Stimulated activated naive CD8-positive, alpha-beta T cell treated with anti-CD3 and anti-CD28 coated beads, Interleukin-15, Interleukin-2, amounts not matched to agents 100 ng/mL and 50 ng/mL, for 24 hours (primary cell): ENCODE measurements around the gene TSPAN4.

ENCODE experiments used
- H3K27ac Mint-ChIP-seq: one replicate; pipeline ENCODE4 v1.8.0; 2021; ENCODE audit warnings: mild to moderate bottlenecking, mixed read lengths
- H3K27me3 Mint-ChIP-seq: one replicate; pipeline ENCODE4 v1.8.0; 2021; ENCODE audit warnings: mixed read lengths
- H3K36me3 Mint-ChIP-seq: one replicate; pipeline ENCODE4 v1.8.0; 2021; ENCODE audit warnings: low read depth, mixed read lengths
- H3K4me1 Mint-ChIP-seq: one replicate; pipeline ENCODE4 v1.8.0; 2021; ENCODE audit warnings: low read depth, mixed read lengths
- H3K4me3 Mint-ChIP-seq: one replicate; pipeline ENCODE4 v1.8.0; 2021; ENCODE audit warnings: mild to moderate bottlenecking, mixed read lengths
- H3K9me3 Mint-ChIP-seq: one replicate; pipeline ENCODE4 v1.8.0; 2021; ENCODE audit warnings: mixed read lengths

Gene TSPAN4

DNA sequence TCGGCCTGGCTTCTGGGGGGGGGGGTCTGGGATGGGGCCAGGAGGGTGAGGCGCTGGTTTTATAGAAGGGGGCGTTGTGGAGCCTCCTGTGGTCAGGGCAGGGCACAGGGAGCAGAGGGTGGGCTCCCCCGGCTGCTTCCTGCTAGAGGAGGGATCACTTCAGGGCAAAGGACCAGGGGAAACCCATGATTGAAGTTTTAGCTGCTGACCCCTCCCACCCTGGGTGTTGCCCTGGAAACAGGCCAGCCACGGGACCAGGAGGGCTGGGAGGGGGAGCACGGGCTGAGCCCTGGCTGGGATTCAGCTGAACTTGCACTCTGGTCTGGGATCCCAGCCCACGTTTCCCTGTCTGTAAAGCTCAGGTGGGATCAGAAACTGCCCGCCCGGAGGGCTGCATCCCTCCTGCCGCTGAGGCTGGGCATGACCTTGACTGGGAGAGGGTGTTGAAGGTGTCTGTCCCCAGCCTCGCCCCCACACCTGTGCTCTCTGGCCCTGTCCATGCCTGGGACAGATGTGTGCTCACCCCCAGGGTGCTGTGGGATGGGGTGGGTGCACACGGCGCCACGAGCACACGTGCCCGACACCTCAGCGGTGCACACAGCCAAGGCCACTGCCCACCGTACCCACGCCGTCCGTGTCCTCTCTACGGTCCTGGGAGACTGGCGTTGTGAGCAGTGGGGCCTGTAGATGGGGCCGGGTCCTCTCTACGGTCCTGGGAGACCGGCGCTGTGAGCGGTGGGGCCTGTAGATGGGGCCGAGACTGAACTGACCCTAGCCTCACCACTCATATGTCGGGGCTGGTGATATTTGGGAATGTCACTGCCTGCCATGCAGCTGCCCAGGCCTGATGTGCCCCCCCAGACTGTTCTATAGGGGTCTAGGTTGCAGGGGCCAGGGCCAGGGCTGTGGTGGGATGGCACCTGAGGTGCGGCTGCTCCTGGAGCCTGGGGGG, 2.3 kb downstream of the TSPAN4 start:
- Mint-ChIP-seq H3K27ac (no peak overlapping the region), H3K4me3 (no peak overlapping the region), H3K4me1 (peaks cover 35% of the 10 kb centered on the region), H3K27me3 (no peaks in the 10 kb centered on the region), H3K36me3 (peaks cover 10% of the 10 kb centered on the region), H3K9me3 (no peaks in the 10 kb centered on the region)

DNA sequence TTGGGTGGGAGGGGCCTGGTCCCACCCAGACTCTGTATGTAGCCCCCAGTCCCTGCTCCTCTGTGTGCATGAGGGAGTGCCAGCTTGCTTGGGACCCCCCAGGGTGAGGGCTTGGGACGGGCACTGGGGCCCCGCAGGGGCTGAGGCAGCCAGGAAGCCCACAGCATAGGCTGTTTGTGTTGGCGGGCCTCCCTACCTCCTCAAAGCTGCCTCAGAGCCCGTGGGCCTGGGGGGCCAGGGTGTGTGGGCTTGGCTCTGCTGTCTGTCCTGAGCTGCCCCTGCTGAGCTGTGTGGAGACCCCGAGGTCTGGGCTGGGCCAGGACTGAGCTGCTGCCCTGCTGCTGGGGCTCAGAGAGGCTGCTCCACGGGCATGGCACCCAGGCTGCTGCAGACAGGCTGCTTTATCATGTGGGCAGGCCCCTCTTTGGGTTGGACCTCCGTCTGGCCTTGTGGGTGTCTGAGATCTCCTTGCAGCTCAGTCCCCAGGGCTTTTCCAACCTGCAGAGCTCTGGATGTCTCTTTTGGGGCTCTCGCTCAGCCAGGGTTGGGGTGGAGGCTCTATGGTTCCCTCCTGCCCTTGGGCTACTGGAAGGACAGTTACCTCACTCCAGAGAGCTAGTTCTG, 3.3 kb downstream of the TSPAN4 start:
- Mint-ChIP-seq H3K4me3 (no peak overlapping the region), H3K4me1 (peaks cover 25% of the 10 kb centered on the region), H3K36me3 (no peaks in the 10 kb centered on the region), H3K27ac (no peak overlapping the region), H3K27me3 (no peaks in the 10 kb centered on the region), H3K9me3 (no peaks in the 10 kb centered on the region)

DNA sequence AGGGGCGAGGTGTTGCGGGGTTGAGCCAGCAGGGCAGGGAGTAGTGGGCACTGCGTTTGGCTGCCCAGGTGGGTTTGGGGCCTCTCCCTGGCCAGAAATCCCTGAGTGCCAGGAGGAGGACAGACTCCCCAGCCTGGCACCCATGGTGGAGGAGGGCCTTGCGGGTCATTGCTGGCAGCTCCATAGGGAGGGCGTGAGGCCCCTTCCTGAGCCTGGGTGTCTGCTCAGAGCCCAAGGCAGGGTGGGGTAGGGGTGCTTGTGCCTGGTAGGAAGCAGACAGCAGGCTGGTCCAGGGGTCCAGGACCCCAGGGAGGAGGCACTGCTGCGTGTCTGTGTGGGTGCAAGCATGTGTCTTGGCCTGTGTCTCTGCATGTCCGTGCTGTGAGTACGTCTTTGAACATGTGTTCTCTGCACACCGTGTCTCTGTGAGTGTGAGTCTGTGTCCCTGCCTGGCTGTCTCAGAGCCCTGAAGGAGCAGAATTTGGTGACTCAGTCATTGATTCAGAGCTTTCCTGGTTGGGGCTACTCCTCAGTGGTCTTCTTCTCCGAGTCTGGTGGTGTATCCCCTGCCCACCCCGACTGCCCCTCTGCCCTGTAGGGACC, 3.9 kb downstream of the TSPAN4 start:
- no peaks in the 10 kb centered on the region for H3K36me3 Mint-ChIP-seq
- no peak overlapping the region for H3K27ac Mint-ChIP-seq
- H3K27me3 Mint-ChIP-seq = no peaks in the 10 kb centered on the region
- peaks cover 19% of the 10 kb centered on the region for H3K4me1 Mint-ChIP-seq
- H3K4me3 Mint-ChIP-seq = no peak overlapping the region
- no peaks in the 10 kb centered on the region for H3K9me3 Mint-ChIP-seq

DNA sequence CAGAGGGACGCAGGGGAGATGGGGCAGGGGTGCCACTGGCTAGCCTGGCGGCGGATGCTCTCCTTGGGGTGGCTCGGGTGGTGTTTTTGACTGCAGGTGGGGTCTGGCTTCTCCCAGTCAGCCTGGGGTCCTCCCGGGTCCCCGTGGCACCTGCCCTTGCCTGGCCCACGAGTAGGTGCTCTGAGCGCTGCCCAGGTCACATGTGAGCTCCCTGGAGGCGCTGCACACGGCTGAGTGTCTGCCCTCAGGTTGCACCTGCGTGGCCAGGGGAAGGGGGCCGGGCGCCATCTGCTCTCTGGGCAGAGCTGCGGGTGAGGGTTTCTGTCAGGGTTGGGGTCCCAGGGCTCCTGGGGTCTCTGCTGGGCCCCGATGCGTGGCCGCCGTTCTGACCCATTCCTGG, 5.2 kb downstream of the TSPAN4 start:
- H3K4me1 Mint-ChIP-seq = peaks cover 19% of the 10 kb centered on the region
- H3K9me3 Mint-ChIP-seq = no peaks in the 10 kb centered on the region
- no peaks in the 10 kb centered on the region for H3K27me3 Mint-ChIP-seq
- H3K4me3 Mint-ChIP-seq = no peak overlapping the region
- no peaks in the 10 kb centered on the region for H3K36me3 Mint-ChIP-seq
- H3K27ac Mint-ChIP-seq = no peak overlapping the region

DNA sequence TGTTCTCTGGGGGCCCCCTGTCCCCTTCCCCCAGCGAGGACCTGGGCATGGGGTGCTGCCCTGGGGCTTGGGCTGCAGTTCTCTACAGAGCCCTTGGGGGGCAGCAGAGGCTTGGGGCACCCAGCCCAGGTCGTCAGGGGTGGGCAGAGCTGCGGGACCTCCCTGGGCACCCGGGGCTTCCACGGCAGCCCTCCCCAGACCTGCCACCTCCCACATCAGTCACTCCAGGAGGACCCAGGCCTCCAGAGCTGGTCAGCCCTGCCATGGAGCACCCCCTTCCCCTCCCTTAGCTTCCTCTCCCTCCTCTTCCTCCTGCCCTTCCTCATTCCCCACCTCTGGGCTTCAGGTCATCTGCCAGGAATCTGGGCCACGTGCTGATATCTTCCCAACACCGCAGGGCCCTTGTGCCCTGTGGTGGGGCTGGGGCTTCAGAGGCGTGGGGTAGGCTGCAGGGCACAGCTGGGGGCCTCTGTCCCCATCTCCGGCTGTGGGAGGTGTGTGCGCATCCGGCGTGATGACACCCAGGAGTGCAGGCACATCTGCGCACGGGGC, 5.8 kb downstream of the TSPAN4 start:
- Mint-ChIP-seq H3K36me3 (no peaks in the 10 kb centered on the region), H3K4me3 (peak overlapping the region; percentile 37), H3K27me3 (no peaks in the 10 kb centered on the region), H3K9me3 (no peaks in the 10 kb centered on the region), H3K27ac (no peak overlapping the region), H3K4me1 (peaks cover 17% of the 10 kb centered on the region)

DNA sequence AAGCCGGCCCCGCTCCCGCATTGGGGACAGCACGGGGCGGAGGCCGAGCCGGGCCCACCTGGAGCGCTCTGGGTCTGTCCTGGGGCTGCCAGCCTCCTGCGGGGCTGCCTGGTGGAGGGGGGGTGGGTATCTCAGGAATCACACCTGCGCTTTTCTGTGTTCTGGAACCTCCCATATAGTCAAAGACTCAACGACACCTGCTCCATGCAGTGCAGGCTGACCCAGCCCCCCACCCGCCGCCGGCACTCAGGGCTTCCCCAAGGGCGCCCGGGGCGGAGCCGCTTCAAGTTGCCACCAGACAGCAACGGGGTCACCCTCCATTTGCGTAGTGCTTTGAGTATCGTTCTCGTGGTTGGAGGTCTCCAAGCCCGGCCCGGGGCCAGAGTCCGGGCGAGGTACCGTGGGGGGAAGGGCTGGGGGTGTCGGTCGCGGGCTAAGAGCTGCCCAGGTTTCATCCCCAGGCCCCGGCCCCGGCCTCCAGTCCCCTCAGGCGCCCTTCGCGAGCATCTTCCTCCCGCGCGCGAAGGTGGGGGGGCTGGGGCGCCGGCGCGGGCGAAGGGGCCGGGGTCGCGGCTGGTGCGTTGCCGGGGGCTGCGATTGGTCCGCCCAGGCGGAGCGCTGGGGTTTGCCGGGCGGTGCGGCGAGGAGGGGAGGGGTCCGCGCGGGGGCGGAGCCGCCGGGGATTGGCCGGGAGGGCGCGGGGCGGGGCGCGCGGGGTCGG, 6.6 kb downstream of the TSPAN4 start:
- no peaks in the 10 kb centered on the region for H3K27me3 Mint-ChIP-seq
- H3K9me3 Mint-ChIP-seq = no peaks in the 10 kb centered on the region
- H3K36me3 Mint-ChIP-seq = no peaks in the 10 kb centered on the region
- H3K27ac Mint-ChIP-seq = no peak overlapping the region
- peaks cover 10% of the 10 kb centered on the region for H3K4me1 Mint-ChIP-seq
- H3K4me3 Mint-ChIP-seq = peak overlapping the region; percentile 63

DNA sequence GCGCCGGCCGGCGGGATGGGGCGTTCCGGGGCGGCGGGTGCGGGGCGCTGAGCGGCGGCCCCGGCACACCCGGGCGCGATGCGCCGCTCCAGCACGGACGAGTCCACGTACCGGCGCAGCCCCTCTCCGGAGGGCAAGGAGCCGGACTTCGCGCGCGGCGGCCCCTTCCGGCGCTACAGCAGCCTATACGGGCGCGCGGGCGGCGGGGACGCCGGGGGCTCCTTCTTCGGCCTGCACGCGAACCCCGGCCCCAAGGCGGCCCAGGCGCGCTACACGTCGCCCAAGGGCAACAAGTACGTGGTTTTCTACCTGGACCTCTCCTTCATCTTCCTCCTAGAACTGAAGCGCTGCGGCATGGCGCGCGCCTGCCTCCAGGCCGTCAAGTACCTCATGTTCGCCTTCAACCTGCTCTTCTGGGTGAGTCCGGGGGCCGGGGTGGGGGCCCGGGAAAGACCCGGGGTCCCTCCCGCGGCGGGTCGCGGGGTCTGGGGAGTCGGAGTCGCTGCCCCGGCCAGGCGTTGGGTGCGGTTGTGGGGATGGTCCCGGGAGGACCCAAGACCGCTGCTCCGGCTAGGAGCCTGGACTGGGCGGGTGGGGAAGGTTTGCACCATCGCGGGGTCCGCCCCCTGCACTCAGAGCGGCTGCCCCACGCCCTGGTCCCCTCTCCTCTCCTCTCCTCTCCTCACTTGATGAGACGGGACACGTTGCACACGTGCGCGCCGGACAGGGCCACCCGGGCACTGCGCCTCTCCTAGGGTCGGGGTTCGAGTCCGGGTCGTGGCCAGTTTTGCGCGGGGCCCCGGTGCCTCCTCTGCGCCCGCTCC, 7.5 kb downstream of the TSPAN4 start:
- H3K27ac Mint-ChIP-seq = no peak overlapping the region
- no peaks in the 10 kb centered on the region for H3K9me3 Mint-ChIP-seq
- H3K36me3 Mint-ChIP-seq = no peaks in the 10 kb centered on the region
- peak overlapping the region; percentile 53 for H3K4me3 Mint-ChIP-seq
- no peaks in the 10 kb centered on the region for H3K27me3 Mint-ChIP-seq
- peaks cover 5% of the 10 kb centered on the region for H3K4me1 Mint-ChIP-seq

DNA sequence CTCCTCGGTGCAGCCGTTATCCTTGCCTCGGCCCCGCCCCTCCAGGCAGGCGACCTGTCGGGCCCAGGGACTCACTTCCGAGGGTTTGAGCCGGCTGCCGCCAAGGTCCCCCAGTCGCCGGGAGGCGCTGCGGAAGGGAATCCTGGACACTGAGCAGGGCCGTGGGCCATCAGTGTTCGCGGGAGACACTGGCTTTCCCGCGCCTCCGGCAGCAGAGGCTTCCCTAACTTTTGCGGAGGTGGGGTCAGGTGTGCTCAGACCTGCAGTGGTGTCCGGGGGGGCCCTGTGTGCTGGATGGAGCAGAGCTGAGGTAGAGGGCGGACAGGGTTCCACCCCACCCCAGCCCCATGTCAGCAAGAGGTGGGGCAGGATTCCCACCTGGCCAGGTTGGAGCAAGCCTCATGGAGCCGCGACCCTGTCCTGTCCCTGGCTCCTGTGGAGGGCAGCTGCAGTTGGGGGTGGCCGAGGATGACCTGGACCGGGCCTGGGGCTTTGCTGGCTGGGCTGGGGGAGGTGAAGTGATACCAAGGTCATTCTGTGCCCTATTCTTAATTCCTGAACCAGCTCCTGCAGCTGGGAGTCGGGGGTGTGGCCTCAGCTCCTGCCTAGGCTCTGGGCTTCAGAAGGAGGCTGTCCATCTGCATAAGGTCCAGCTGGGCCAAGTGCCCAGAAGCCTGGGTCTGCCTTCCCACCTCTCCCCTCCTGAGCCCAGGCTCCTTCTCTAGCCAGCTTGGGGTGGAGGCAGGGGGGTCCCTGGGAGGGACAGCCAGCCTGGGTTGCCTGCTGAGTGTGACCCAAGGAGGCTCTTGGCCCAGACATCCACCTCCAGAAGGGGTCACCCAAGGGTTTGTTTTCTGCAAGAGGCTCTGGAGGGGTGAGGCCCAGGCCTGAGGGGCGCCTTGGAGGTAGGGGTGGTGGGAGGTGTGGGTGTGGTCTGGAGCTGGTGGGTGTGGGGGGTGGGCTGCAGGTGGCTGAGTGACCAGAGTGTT, 8.4 kb downstream of the TSPAN4 start:
- H3K27ac Mint-ChIP-seq = no peak overlapping the region
- H3K27me3 Mint-ChIP-seq = no peaks in the 10 kb centered on the region
- no peaks in the 10 kb centered on the region for H3K36me3 Mint-ChIP-seq
- H3K9me3 Mint-ChIP-seq = no peaks in the 10 kb centered on the region
- peaks cover 5% of the 10 kb centered on the region for H3K4me1 Mint-ChIP-seq
- no peak overlapping the region for H3K4me3 Mint-ChIP-seq

DNA sequence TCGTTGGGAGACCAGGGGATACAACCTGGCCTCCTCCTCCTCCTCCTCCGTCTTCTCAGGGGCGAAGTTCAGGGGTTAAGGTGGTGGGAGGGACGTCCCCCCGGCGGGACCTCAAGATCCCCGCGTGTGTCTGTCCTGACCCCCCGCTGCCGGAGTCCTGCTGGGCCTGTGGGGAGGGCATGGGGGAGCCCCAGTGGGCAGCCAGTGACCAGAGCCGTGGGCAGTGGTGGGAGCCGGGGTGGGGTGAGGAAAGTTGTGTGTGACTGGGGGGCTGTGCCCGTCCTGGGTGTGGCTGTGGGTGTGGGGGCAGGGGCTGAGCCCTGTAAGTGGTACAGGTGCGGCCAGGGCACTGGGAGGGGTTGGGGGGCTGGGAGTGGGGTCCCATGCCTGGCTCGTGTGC, 10.1 kb downstream of the TSPAN4 start:
- H3K27ac Mint-ChIP-seq = no peak overlapping the region
- no peaks in the 10 kb centered on the region for H3K36me3 Mint-ChIP-seq
- H3K27me3 Mint-ChIP-seq = no peaks in the 10 kb centered on the region
- no peak overlapping the region for H3K4me3 Mint-ChIP-seq
- no peaks in the 10 kb centered on the region for H3K9me3 Mint-ChIP-seq
- peaks cover 8% of the 10 kb centered on the region for H3K4me1 Mint-ChIP-seq

DNA sequence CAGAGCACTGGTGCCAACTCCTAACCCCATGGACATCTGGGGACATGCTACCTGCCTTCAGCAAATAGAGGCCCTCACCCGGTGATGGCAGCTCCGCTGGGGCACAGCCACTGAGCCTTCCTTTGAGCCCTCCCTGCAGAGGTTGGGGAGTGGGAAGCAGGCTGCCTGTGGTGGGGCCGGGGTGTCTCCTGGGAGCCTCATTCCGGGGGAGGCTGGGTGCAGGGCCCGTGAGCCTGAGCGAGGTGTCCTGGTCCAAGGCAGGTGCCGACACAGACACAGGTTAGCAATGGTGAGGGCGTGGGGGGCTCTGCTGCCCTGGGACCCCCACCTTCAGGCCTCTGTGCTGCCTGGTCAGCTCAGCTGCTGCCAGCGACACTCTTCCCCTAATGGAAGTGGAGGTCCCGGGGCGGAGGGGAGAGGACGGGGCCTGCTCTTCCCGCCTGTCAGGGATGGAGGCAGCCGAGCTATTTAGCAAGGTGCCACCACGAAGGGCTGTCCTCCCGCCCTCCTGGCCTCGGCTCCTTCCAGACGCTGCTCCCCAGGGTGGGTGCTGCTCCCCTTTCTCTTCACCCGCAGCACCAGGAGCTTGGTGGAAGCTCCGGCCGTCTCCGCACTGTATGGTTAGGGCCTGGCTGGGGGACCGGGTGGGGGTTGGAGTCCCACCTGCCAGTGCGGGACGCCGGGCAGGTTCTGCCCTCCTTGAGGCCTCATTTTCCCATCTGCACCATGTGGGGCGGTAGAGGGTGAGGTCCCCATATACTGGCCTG, 11.2 kb downstream of the TSPAN4 start:
- H3K36me3 Mint-ChIP-seq = no peaks in the 10 kb centered on the region
- H3K27me3 Mint-ChIP-seq = no peaks in the 10 kb centered on the region
- H3K9me3 Mint-ChIP-seq = no peaks in the 10 kb centered on the region
- H3K4me3 Mint-ChIP-seq = no peak overlapping the region
- H3K27ac Mint-ChIP-seq = no peak overlapping the region
- peaks cover 4% of the 10 kb centered on the region for H3K4me1 Mint-ChIP-seq

DNA sequence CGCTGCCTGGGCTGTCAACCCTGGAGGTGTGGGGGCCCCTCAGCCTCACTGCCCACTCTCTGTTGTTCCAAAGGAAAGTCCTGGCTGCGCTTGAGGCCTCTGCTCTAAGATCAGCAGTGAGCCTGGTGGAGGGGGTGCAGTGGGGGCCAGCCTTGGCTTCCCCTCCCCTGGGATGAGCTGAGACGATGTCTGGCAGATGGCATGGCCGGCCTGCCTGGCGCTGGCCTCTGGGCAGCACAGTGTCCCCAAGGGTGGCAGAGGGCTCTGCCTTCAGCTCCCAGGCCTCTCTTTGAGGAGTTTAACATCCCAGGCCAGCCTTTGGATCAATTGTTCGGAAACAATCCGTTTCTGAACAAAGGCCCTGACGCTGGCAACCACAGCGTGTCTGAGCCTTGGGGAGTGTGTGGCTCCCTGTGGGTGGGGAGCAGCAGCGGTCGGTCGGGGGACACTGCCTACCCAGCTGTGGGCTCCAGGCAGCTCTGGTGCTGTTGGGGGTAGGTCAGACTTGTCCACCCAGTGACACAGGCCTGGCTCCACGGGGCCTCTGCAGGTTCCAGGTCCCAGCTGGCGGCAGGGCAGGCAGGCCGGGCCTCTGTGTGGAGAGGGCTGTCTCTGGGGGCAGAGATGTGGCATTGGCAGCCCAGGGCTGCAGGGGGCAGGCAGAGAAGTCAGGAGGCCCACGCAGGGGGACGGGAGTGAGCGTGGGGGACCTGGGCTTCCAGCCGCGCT, 12.1 kb downstream of the TSPAN4 start:
- Mint-ChIP-seq H3K27me3 (no peaks in the 10 kb centered on the region), H3K36me3 (no peaks in the 10 kb centered on the region), H3K4me3 (no peak overlapping the region), H3K9me3 (no peaks in the 10 kb centered on the region), H3K27ac (no peak overlapping the region), H3K4me1 (peaks cover 3% of the 10 kb centered on the region)

DNA sequence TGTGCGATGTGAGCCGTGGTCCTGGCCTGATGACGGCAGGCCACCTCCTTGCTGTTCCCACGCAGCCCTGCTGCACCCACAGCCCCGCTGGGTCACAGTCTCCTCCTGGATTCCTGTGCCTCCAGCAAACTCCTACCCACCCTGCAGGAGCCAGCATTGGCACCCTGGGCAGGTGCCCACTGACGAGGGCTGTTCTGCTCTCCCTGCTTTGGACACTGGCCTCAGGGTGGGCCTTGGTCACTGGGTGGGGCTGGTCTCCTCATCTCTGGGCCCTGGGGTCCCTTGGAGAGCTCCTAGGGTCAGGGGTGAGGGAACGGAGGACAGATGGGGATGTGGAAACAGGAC, 12.7 kb downstream of the TSPAN4 start:
- Mint-ChIP-seq H3K9me3 (no peaks in the 10 kb centered on the region), H3K27ac (no peak overlapping the region), H3K27me3 (no peaks in the 10 kb centered on the region), H3K4me1 (peaks cover 3% of the 10 kb centered on the region), H3K36me3 (no peaks in the 10 kb centered on the region), H3K4me3 (no peak overlapping the region)
